GM18519 (cell line): ENCODE results near the gene PTCD2.

ENCODE experiments used
- ATAC-seq: cut with Tn5 transposase; IDR thresholded peaks from one replicate; pipeline ENCODE4 v1.9.1; 2021; ENCODE audit warnings: mild to moderate bottlenecking, moderate library complexity; ENCODE audit not compliant: unreplicated experiment, low FRiP score

PTCD2 gene

GRCh38 chr5:72408603-72409002, 88.4 kb downstream of the PTCD2 start:
- ATAC-seq = no peak

- no peak for ATAC-seq
These were observed 90.6 kb downstream of the PTCD2 start for GRCh38 chr5:72410688-72411295.

- no peak for ATAC-seq
These were observed 92.3 kb downstream of the PTCD2 start for GRCh38 chr5:72412283-72413055.

- no peak for ATAC-seq
These were observed 95.6 kb downstream of the PTCD2 start for GRCh38 chr5:72415616-72416325.

- no peak for ATAC-seq
These were observed 97.3 kb downstream of the PTCD2 start for GRCh38 chr5:72417333-72418062.
